ENCODE measurements around the gene PRR15L.

Gene PRR15L

DNA sequence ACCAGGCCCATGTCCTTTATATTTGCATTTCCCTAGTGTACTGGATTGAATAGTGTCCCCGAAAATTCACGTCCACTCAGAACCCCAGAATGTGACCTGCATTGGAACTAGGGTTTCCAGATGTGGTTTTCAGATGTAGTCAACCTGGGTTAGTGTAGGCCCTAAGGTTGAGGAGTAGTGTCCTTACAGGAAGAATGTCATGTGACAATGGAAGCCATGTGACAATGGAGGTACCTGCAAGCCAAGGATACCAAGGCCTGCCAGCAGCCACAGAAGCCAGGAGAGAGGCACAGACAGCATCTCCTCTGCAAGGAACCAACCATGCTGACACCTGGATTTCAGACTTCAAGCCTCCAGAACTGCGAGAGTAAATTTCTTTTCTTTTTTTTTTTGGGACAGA lies 5.2 kb upstream of the PRR15L start:
- no peak overlapping the region for H3K27ac ChIP-seq (ENCODE audit: low read depth, low read length)
- no peak overlapping the region for H3K4me3 ChIP-seq (ENCODE audit: insufficient read depth, low read length, poor library complexity, severe bottlenecking)
- no peaks in the 10 kb centered on the region for H3K9me3 ChIP-seq (ENCODE audit: insufficient read depth, low read length)
- H2AFZ ChIP-seq (ENCODE audit: low read depth, low read length, severe bottlenecking) = no peak overlapping the region
- no peaks in the 10 kb centered on the region for H3F3A ChIP-seq (ENCODE audit: insufficient read depth)
- H3K4me2 ChIP-seq (ENCODE audit: low read depth, low read length, poor library complexity, severe bottlenecking) = no peak overlapping the region
- H3K9ac ChIP-seq (ENCODE audit: low read length) = no peak overlapping the region
- no peaks in the 10 kb centered on the region for H3K79me2 ChIP-seq (ENCODE audit: insufficient read depth, low read length)
- no peaks in the 10 kb centered on the region for H3K36me3 ChIP-seq (ENCODE audit: low read length)
- no peaks in the 10 kb centered on the region for H3K9me2 ChIP-seq (replicated peaks; ENCODE audit: insufficient read depth, low read length)
- TF ChIP-seq, protein P1, sequence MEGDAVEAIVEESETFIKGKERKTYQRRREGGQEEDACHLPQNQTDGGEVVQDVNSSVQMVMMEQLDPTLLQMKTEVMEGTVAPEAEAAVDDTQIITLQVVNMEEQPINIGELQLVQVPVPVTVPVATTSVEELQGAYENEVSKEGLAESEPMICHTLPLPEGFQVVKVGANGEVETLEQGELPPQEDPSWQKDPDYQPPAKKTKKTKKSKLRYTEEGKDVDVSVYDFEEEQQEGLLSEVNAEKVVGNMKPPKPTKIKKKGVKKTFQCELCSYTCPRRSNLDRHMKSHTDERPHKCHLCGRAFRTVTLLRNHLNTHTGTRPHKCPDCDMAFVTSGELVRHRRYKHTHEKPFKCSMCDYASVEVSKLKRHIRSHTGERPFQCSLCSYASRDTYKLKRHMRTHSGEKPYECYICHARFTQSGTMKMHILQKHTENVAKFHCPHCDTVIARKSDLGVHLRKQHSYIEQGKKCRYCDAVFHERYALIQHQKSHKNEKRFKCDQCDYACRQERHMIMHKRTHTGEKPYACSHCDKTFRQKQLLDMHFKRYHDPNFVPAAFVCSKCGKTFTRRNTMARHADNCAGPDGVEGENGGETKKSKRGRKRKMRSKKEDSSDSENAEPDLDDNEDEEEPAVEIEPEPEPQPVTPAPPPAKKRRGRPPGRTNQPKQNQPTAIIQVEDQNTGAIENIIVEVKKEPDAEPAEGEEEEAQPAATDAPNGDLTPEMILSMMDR (IDR thresholded peaks at IDR 0.05; ENCODE audit: insufficient read depth, low read length, poor library complexity, severe bottlenecking) = no peak
- no peak for TF ChIP-seq EZH2phosphoT487 (conservative IDR thresholded peaks at IDR 0.05; ENCODE audit: low read length)
- H3K27me3 ChIP-seq (ENCODE audit: low read length) = no peaks in the 10 kb centered on the region
- H4K20me1 ChIP-seq (ENCODE audit: low read depth, low read length) = no peaks in the 10 kb centered on the region

DNA sequence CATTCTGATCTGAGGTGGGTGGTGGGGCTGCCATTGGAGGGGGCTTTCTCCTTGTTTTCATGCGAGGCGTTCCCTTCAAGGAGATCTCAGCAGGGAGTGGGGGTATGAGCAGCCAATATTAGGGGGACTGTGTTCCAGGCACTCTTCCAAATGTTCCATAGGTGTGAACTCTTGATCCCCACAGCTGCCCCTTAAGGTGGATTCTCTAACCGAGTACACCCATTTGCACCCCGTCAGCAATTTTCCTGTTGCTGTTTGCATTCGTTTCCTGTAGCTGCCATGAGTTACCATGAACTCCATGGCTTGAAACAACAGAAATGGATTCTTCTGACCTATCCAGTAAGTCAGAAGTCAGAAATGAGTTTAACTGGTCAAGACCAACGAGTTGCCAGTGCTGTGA lies 3.7 kb upstream of the PRR15L start:
- Histone ChIP-seq H3K36me3 (ENCODE audit: low read length) (no peaks in the 10 kb centered on the region), H2AFZ (ENCODE audit: low read depth, low read length, severe bottlenecking) (no peak overlapping the region), H3K4me3 (ENCODE audit: insufficient read depth, low read length, poor library complexity, severe bottlenecking) (no peak overlapping the region), H3K9me3 (ENCODE audit: insufficient read depth, low read length) (no peaks in the 10 kb centered on the region), H4K20me1 (ENCODE audit: low read depth, low read length) (no peaks in the 10 kb centered on the region), H3K27ac (ENCODE audit: low read depth, low read length) (no peak overlapping the region), H3K4me2 (ENCODE audit: low read depth, low read length, poor library complexity, severe bottlenecking) (no peak overlapping the region), H3F3A (ENCODE audit: insufficient read depth) (no peaks in the 10 kb centered on the region), H3K9me2 (replicated peaks; ENCODE audit: insufficient read depth, low read length) (no peaks in the 10 kb centered on the region), H3K9ac (ENCODE audit: low read length) (no peak overlapping the region), H3K27me3 (ENCODE audit: low read length) (no peaks in the 10 kb centered on the region), H3K79me2 (ENCODE audit: insufficient read depth, low read length) (no peaks in the 10 kb centered on the region)
- no peak for TF ChIP-seq EZH2phosphoT487 (conservative IDR thresholded peaks at IDR 0.05; ENCODE audit: low read length)
- TF ChIP-seq, protein P1 (IDR thresholded peaks at IDR 0.05; ENCODE audit: insufficient read depth, low read length, poor library complexity, severe bottlenecking) = no peak

DNA sequence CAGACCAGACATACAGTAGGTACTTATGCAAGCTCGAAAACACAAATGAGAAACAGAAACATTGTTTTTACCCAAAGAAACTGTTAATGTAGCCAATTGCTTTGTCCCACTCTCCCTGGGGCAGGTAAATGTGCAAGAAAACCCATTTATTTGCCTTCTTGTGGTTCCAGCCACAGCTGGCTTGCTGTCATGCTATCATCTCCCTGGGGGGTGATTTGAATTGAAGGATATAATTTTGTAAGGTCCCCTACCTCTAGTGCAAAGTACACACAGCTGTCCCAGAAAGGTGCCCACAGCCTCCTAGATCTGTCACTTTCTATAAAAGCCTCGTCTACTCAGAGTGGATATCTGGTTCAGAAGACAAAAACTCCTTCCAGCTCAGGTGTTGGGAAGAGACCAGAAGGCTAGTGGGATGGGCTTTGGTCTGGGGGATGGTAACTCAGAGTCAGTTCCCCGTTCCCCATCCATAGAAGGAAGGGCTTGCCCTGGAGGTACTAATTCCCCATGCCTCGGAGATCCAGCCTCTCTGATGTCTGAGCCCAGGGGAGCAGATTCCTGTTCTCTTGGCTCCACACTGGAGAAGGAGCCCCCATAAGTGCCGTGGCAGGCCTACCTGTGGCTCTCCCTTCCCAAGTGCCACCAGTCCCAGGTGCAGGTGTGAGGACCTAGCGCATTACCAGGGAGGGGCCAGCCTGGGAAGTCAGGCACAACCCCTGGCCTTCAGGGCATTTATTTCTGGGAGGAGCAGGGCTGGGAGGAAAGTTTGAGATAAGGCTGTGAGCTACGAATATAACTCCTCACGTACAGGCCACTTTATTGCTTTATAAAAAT lies 2.4 kb upstream of the PRR15L start:
- TF ChIP-seq, protein P1 (IDR thresholded peaks at IDR 0.05; ENCODE audit: insufficient read depth, low read length, poor library complexity, severe bottlenecking) = no peak
- no peak for TF ChIP-seq EZH2phosphoT487 (conservative IDR thresholded peaks at IDR 0.05; ENCODE audit: low read length)
- Histone ChIP-seq H3K9ac (ENCODE audit: low read length) (no peak overlapping the region), H3K4me2 (ENCODE audit: low read depth, low read length, poor library complexity, severe bottlenecking) (no peak overlapping the region), H3K9me2 (replicated peaks; ENCODE audit: insufficient read depth, low read length) (no peaks in the 10 kb centered on the region), H3K9me3 (ENCODE audit: insufficient read depth, low read length) (no peaks in the 10 kb centered on the region), H3K79me2 (ENCODE audit: insufficient read depth, low read length) (no peaks in the 10 kb centered on the region), H4K20me1 (ENCODE audit: low read depth, low read length) (no peaks in the 10 kb centered on the region), H2AFZ (ENCODE audit: low read depth, low read length, severe bottlenecking) (no peak overlapping the region), H3K36me3 (ENCODE audit: low read length) (no peaks in the 10 kb centered on the region), H3K27ac (ENCODE audit: low read depth, low read length) (no peak overlapping the region), H3K4me3 (ENCODE audit: insufficient read depth, low read length, poor library complexity, severe bottlenecking) (no peak overlapping the region), H3K27me3 (ENCODE audit: low read length) (no peaks in the 10 kb centered on the region), H3F3A (ENCODE audit: insufficient read depth) (no peaks in the 10 kb centered on the region)

All from SU-DHL-6 (cell line).